Ishikawa (cell line): Measurements from ENCODE around the gene STX3.

Experiments
- CREB1 ChIP-seq: IDR thresholded peaks from 2 replicates; pipeline ENCODE4 v1.6.1; 2012; ENCODE audit warnings: low read depth
- TAF1 ChIP-seq: IDR thresholded peaks from 2 replicates; pipeline ENCODE4 v1.6.1; 2012; ENCODE audit warnings: low read depth, mild to moderate bottlenecking
- TF ChIP-seq, protein P1 (sequence below): IDR thresholded peaks from 2 replicates; pipeline ENCODE4 v1.6.1; 2012; ENCODE audit warnings: low read depth, mild to moderate bottlenecking

DNA sequence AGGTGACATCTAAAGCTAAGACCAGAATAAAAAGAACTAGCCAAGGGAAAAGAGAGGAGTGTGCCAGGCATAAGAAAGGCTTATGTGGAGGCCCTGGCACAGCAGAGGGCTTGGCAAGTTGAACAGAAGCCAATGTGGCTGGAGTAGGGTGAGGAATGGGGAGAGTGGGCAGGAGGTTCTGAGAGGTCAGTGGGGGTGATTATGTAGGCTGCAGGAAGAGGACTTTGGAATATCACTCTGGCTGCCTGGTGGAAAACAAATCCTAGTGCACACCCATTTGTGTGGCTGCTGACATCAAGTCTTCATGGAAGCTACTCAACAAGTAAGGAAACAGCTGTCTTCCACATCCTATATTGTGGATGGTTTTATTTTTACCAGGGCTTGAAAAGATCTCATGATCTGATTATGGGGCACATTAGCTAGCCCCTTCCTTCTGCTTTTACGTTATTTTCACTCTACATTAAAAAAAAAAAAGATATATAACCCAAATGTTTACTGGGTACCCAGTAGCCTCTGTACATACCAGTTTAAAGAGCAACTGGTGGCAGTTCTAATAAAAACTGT lies 52.0 kb downstream of the STX3 start:
- TF ChIP-seq, protein P1, sequence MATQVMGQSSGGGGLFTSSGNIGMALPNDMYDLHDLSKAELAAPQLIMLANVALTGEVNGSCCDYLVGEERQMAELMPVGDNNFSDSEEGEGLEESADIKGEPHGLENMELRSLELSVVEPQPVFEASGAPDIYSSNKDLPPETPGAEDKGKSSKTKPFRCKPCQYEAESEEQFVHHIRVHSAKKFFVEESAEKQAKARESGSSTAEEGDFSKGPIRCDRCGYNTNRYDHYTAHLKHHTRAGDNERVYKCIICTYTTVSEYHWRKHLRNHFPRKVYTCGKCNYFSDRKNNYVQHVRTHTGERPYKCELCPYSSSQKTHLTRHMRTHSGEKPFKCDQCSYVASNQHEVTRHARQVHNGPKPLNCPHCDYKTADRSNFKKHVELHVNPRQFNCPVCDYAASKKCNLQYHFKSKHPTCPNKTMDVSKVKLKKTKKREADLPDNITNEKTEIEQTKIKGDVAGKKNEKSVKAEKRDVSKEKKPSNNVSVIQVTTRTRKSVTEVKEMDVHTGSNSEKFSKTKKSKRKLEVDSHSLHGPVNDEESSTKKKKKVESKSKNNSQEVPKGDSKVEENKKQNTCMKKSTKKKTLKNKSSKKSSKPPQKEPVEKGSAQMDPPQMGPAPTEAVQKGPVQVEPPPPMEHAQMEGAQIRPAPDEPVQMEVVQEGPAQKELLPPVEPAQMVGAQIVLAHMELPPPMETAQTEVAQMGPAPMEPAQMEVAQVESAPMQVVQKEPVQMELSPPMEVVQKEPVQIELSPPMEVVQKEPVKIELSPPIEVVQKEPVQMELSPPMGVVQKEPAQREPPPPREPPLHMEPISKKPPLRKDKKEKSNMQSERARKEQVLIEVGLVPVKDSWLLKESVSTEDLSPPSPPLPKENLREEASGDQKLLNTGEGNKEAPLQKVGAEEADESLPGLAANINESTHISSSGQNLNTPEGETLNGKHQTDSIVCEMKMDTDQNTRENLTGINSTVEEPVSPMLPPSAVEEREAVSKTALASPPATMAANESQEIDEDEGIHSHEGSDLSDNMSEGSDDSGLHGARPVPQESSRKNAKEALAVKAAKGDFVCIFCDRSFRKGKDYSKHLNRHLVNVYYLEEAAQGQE: no peak
- TF ChIP-seq TAF1 (no peak), CREB1 (no peak)
